OCI-LY1 (cell line): Measurements from ENCODE around the gene ZNF195.
"Not testable (repeated sequence)": the region's sequence is repeated elsewhere in the genome, so short reads cannot be mapped to it uniquely, and the experiment has no call there.

Experiments
- CTCF ChIP-seq: fragments of 200-600 bp; sonication (generic), shearing (Covaris generic); IDR thresholded peaks from 2 replicates; pipeline ENCODE4 v1.5.1; 2017; ENCODE audit warnings: mild to moderate bottlenecking, antibody characterized with exemption, low read length, moderate library complexity, mixed read lengths
- EZH2 ChIP-seq: fragments of 200-600 bp; sonication (generic), shearing (Covaris generic); IDR thresholded peaks from 2 replicates; pipeline ENCODE4 v1.8.0; 2017; ENCODE audit warnings: borderline replicate concordance, mixed run types, mild to moderate bottlenecking, antibody characterized with exemption, low read length, moderate library complexity, mixed read lengths

GRCh38 chr11:3324724-3325123 is 54.2 kb downstream of the ZNF195 start:
- TF ChIP-seq CTCF, EZH2: not testable (repeated sequence)
